GM18502 (cell line): ENCODE results near the gene SMIM21.

Experiments
- ATAC-seq: cut with Tn5 transposase; IDR thresholded peaks from one replicate; pipeline ENCODE4 v1.9.1; 2021; ENCODE audit warnings: mild to moderate bottlenecking; ENCODE audit not compliant: unreplicated experiment, poor library complexity

Gene SMIM21

DNA sequence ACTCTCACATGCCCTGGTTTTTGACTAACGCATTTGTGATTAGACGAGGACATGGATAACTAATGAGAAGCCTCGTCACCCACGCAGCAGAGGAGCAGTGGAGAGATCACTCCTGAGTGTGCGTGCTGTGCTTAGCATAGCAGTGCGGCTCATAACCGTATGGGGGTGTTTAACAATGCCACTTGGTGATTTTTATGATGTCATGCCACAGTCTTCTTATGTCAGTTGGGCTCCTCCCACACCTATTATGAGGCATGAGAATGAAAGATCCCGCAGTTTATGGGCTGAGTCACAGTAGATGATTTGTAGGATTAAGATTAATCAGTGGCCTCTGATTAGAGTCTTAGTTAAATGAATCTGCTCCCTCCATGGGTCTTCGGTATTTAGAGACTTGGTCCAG lies 2.5 kb upstream of the SMIM21 start:
- ATAC-seq: no peak

DNA sequence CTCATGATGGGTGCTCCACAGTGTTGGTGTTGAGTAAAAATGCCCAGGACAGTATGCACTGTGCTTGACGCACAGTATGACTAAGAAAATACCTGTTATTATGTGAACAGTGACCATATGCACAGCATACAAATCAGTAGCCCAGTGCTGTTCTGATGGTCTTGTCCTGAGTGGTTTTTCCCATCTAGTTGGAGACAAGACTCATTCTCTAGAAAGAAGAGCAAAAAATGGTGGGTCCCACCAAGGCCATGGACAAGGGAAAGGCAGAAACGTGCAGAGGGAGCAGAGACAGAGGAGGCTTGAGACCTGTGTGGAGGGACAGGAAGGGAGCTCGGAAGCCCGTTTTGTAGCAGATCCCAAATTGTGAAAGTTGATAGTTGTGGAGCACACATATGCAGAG lies 987 bp upstream of the SMIM21 start:
- no peak for ATAC-seq

DNA sequence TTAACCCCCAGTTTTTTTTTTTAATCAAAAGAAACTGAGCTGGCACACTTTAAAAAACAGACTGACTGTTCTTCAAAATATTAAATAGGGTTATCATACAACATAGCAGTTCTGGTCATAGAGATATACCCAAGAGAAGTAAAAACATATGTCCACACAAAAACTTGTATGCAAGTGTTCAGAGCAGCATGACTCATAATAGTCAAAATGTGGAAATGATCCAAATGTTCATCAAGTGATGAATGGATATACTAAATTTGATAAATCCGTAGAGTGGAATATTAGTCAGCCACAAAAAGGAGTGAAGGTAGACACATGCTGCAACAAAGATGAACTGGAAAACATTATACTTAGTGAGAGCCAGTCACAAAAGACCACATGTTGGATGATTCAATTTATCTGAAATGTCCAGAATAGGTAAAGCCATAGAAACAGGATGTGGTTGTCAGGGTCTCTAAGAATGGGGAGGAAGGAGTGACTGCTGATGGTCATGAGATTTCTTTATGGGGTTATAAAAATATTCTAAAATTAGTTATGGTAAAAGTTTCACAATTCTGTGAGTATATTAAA lies 5.1 kb downstream of the SMIM21 start:
- no peak for ATAC-seq

DNA sequence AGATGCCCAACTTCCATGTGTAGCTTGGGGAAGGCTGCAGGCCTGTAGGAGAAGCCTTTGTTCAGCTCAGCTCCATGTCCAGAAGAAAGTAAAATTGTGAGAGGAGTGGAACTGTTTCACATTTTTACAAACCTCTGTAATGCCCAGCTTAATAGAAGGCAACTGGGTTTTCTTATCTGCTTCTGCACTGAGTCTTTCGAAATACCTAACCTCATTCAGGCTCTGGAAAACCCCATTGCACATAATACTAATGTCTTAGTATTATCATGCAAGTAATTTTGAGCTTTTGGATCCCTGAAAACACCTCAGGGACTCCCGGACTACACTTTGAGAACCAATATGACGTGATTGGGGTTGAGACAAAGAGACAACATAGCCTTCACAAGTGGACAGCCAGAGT lies 5.8 kb downstream of the SMIM21 start:
- no peak for ATAC-seq

DNA sequence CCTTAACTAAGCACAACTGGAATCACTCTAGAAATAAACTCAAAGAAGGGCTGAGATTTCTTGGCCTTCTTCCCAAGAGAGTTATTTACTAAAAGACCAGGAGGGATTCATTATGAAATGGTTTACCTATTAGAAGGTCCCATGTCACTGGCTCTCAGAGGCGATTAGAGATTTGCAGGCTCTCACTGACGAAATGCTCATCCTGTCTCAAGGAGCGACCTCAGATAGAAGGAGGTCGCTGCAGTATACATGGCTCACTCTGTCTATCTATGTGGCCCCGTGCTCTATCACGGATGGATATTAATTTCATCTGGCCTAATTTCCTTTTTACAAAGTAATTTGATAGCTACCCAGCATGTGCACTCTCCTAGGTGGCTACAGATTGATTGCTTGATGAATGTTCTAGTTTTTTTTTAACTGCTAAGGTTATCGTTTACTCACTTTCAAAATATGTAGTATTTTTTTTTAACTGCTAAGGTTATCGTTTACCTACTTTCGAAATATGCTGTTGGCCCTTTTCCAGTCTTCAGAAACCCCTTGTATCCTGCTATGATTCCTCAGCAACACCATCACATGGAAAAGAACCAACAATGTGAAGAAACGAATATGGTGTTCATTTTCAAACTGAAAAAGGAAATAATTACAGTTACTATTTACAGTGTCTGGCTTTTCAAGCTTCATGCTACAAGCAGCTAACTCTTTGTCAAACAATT lies 9.1 kb downstream of the SMIM21 start:
- ATAC-seq: no peak

DNA sequence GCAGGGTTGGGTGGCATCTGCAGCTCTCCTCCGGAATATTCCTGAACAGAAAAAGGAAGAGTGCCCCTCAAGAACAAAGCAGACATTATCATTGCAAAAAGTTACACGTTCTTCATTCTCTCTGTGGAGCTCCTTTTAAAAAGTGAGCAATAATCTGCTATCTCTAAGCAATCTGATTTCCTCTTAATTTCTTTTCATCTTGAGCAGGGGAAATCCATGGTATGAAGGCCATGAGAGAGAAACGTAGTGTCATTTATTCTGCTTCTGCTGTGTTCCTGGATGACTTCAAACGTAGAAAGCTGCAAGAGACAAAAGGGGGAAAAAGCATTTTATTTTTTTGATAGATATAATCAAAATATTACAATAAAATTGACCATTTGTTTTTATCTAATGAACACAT lies 16.9 kb downstream of the SMIM21 start:
- ATAC-seq: no peak

DNA sequence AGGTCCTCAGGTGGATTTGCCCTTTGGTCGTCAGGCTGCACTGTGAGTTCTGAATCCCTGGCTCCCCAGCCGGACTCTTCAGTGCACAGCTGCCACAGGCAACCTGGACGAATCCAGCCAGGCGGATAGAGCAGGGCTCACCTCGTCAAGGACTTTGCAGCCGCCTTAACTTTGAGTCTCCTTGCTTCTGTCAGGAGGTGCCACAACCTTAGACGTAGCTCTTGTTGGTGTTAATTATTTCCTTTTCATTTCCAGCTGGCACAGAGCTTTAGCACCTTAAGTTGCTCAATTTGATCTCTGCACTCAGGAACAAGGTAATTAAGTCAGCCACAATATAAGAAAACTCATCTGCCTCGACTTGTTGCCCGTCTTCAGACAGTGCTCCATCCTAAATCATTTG lies 17.7 kb downstream of the SMIM21 start:
- no peak for ATAC-seq

DNA sequence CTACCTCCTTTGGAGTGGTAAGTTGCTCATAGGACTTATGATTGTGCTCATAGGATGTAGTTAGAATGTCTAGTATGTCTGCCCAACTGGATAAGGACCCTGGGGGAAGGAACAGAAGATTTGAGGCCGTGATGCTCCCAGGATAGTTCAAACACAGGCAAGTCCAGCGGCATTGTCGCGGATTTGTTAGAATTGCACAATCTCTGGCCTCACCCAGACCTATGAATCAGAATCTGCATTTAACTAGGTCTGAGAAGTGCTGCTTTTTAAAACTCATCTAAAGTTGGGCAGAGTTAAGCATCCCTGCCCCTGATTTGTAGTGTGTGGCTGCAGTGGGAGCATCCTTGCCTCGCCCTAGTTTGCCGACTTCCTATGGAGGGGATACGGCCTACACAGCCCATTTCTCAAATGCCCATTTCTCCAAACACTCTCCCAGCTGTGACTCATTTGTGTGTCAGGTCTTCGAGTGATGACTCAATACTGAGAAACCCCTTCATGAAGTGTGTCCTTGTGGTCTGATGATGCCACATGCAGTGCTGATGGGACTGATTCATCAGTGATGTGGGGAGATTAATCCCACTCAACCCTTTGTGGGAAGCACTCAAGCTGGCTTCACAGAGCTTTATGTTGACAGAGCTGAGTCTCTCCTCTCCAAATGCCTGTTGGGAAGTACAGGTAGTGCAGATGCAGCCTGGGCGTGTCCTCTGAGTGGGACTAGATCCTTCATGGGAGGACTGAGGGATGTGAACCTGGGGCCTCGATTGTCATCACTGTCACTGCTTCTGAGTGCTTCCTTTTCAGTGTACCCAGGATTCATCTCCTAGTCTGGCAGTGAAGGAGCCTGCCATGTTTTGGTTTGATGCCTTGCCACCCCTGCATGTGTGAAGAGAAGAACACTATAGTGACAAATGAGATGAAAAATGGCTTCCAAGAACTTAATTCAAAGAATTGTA lies 18.7 kb downstream of the SMIM21 start:
- ATAC-seq: no peak

DNA sequence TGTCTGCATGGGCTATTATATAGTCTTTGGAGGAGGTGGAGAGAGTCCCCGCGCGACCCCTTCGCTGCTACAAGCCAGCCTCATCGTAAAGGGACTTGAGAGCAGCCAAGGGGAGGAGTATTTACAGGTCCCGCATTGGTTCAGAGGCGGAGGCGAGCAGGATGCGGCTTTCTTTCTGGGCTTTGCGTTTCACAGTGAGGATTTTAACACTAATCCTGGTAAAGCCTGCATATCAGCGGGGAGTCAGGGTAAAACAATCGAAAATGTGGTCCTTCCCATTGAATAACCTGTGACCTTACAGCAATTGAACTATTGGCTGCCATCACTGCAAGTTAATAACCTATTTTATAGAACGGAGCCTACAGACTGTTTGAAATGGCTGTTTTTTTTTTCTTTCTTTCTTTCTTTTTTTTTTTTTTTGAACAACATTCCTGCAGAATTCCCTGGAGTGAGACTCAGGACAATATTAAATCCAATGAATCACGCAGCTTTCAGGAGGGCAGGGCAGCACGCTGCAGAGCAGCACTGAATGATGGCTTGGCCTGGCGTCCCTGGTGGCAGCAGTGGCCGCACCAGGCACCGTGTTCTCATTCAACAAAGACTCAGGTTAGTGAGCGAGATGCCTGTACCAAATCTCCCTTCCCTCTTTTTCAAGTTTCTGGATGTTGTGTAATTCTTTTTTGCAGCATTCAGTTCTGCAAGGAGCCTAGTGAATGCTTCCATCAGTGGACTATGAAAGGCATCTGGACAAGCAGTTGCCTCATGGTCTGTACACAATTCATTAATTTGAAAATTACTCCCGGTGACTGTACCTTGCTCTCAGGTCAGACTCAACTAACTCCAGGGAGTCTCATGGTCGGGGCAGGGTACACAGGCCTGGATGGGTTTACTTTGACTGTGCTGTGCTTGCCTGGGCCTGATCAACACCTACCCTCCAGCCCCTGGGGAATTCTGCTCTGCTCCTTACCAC lies 19.8 kb downstream of the SMIM21 start:
- no peak for ATAC-seq

DNA sequence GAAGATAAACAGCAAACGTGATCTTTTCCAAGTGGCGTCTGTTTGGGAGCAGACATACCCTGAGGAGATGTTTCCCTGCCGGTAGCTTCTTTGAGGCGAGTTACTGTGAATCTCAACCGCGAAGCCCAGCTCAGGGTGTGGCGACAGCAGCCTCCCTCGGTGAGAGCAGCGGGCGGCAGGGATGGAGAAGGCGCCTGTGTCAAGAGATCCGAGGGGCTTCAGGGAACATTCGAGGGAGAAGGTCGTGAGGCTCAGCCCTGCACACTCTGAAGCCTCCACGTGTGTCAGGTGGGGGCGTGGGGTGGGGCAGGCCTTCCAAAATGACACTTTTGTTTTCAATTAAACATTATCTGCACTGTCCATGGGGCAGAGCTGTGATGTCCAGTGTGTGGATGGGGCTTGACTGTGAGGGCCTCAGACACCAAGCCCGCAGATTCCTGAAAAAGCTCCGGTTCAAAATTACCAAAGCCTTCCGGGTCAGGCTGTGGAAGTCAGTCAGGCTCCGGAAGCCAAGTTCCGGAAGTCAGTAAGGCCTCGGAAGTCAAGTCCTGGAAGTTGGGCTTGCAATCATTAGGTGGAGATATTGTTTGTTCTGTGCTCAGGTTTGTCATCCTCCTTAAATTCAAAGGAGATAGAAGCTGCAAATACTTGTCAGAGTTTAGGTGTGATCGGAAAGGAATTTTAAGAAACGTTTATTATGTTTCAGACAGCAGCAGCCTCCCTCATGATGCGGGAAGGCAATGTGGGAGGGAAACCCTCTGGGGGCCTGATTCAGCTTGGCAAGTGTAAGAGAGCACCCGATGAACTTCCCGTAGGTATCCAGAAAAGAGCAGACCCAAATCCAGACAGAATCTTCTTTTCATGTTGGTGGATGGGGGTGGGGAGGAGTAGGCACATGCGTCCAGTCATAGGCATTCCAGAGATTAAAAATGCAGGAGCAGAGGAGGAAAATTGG lies 20.7 kb downstream of the SMIM21 start:
- ATAC-seq: no peak

DNA sequence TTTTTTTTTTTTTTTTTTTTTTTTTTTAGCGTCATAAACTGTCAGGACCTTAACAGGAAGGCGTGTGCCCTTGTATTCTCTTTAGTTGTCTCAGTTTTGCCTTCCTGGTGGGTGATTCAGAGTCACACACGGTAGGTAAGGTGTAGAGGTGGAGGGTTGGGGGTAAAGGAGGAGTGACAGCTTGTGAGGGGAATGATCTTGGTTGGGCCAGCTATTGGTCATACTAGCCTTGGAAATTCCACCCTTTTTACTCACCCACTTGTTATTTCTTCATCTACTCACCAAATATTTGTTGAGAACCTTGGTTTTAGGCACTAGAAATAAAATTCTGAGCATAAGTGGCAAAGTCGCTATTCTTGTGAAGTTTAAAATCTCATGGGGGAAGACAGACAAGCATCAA lies 22.2 kb downstream of the SMIM21 start:
- no peak for ATAC-seq

DNA sequence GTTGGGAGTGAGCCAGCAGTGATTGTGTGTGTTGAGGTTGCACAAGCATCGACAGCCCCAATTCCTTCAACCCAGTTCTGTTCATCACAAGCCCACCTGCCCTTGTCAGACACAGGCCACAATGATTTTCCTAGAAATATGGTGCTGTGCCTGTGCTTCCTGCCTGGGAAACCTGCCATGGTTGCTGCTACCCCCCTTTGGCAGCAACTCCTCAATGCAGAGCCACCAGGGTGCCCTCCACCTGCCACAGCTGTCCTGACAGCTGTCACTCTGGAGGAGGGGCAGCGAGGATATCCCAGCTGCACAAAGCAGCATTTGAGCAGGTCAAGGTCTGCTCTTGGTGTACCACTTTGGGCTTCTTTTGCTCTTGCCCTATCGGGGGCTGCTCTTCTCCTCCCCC lies 27.1 kb downstream of the SMIM21 start:
- ATAC-seq: no peak

DNA sequence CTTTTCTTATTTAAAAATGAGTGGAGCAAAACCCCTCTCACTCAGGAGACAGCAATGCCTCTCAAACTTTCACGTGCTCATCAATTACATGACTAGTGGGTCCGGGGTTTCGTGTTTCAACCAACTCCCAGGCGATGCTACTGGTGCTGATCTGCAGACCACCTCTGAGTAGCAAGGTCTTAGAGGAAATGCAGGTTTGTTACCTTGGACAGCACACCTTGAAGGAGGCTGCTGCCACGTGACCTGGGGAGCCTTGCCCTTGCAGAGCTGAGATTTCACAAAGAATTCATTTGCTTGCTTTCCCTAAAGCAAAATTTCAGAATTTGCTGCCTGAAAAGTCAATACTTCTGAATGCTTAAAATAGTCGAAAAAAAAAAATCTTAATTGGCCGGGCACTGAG lies 32.4 kb downstream of the SMIM21 start:
- no peak for ATAC-seq

DNA sequence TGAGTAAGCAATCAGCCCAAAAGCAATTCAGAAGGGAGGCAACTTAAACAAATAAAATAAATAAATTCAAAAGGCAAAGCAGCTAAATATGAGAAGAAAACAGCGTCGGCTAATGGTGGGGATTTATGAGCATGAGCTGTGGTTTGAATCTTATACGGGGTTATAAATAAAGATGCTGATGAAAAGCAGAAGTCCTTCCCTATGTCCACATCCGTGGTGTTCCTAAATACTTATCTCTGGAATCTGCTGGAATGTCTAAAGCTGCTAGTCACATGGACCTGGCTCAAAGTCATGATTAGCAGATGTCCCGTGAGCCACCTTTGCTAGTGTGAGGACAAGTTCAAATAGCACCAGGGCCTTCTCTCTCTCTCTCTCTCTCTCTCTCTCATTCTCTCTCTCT lies 33.8 kb downstream of the SMIM21 start:
- ATAC-seq: no peak

DNA sequence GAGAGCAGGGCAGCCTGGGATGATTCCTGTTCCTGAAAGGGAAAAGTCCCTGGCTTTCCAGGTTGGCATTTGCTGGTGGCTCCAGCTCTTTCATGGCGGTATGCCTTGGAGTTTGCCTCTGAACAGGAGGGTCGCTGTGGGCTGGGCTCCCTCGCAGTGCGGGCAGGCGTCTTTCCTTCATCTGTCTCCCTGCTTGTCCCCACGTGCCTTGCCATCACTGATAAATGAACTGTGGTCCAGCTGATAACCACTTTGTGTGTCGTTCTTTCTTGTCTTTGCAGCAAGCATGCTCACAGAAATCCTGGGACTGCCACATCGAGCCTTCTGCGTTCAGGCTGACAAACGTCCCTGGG lies 35.3 kb downstream of the SMIM21 start:
- no peak for ATAC-seq

DNA sequence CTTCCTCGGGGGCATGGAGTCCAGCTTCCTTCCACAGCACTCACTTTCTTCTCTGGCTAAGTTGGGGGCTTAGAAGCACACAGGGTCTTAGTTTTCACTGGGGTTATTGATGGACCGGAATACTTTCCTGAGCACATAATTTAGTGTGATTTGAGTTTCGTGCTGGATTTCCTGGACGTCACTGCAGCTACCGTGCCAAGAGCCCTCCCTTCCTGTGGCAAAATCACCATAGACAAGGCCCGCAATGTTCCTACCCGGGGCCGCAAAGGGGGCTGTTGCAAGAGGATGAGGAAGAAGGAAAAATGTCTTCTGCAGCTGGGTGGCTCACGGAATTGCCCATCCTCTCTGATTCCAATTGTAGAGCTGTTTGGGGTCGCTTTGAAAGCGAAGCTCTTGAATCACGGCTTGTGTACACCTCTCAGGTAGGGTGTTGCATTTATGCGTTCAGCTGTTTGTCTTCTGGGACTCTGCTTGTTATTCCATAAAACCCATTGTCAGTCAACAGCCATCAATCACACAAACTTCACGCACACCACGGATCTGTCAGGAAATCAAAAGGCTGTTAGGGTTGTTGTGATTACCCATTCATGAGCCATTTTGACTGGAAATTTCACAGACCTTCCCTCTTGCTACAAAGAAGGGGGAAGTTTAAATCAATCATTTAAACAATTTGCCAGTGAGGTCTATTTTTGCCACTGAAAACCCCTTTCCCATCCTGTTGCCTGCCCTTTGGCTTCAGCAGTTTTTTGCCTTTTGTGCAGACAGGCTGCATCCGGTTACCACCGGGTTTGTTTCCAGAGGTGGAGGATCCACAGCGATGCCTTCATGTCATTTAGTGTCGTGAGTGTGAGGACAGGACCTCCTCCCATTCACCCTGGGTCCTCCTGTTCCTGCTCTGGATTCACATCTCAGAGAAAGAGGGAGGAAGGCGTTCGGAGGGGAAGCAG lies 36.0 kb downstream of the SMIM21 start:
- no peak for ATAC-seq

DNA sequence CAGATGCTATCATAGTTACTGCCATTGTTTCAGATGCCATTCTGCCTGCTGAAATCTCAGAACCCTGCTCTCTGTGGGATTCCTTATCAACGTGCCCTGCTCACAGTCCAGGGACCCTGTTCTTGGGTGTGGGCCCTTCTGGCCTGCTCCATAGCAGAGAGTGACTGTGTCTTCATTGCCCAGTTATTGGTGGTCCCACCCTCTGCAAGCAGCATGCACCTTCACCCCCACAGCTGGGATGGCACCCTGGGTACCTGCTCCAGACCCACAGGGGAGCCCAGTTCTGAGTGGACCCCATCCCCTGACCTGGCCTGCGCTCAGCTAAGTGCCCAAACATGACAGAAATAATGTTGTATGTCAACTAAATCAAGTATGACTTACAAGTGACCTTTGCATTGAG lies 36.6 kb downstream of the SMIM21 start:
- ATAC-seq: no peak

DNA sequence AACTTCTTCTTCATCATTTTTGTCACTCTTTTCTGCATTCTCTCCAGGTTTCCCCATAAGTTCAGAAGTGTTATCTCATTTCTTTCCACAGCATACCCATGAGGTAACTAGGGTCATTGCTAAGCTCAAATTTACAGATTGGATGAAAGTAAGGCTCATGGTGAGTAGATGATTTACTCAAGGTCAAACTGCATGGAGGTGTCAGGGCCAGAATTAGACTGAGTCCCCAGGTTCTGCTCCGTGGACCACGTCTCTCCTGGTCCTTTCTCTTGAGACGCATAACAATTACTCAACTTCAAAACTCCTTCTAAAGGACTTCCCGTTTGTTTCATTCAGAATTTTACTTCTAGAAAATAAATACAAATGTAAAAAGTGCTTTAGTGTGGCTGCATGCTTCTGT lies 43.4 kb downstream of the SMIM21 start:
- no peak for ATAC-seq
